Colonic mucosa (tissue), 4 donors: ENCODE measurements around the gene NR3C1. TPM values are rescaled to one million over a fixed set of nuclear protein-coding genes. Genes with fewer than 3 reads are reported as not detected.

Experiments used
- DNase-seq: peaks from one replicate; pipeline ENCODE4 v3.0.0-alpha.2; 2020
- H3K27ac ChIP-seq: fragments of 200-600 bp; one replicate; pipeline ENCODE4 v1.8.0; 2021
- H3K27me3 ChIP-seq: fragments of 200-600 bp; one replicate; pipeline ENCODE4 v1.8.0; 2021
- H3K36me3 ChIP-seq: fragments of 200-600 bp; one replicate; pipeline ENCODE4 v1.8.0; 2021
- H3K4me1 ChIP-seq: fragments of 200-600 bp; one replicate; pipeline ENCODE4 v1.8.0; 2021; ENCODE audit warnings: mild to moderate bottlenecking
- H3K4me3 ChIP-seq: fragments of 200-600 bp; one replicate; pipeline ENCODE4 v1.8.0; 2021
- H3K9ac ChIP-seq, 2 donors: one replicate each; pipeline ENCODE4 v1.7.0; 2013; ENCODE audit warnings: control low read depth in 2 of 2, low read depth in 2 of 2, low read length in 2 of 2
- H3K9me3 ChIP-seq: fragments of 200-600 bp; one replicate; pipeline ENCODE4 v1.8.0; 2021
- CTCF ChIP-seq: fragments of 200-600 bp; IDR thresholded peaks from one replicate; pipeline ENCODE4 v1.8.0; 2022; ENCODE audit warnings: antibody characterized with exemption, mild to moderate bottlenecking
- intact Hi-C: fragments of 100-400 bp; cut with DNase I; formaldehyde crosslinking; loops from one replicate; pipeline ENCODE4 v1.14.1; 2022
- total RNA-seq, 2 donors: library from RNA; stranded (reverse); fragmentation: NEBNext Ultra II Directional in 1 of 2; extraction: Animal tissue kit (Norgen Biotek cat#: 25700) in 1 of 2; gene quantifications; one replicate each; pipeline ENCODE4 v1.2.1, GENCODE V29; 2021
- donor health status: healthy.
- donor health status: DM: no; HTN: no; CAD: no.
- donor health status: DM: no; HTN: no; CAD: no.

The NR3C1 gene
- total RNA-seq, 2 donors from 2014 or later, result 13.0 to 23.5 TPM

GRCh38 chr5:143275512-143276363 lies 127.7 kb downstream of the NR3C1 start:
- no peaks in the 10 kb centered on the region for H3K4me1 ChIP-seq
- DNase-seq, result no peak
- no peaks in the 10 kb centered on the region for H3K36me3 ChIP-seq
- no peak for TF ChIP-seq CTCF
- no peak overlapping the region for H3K4me3 ChIP-seq
- H3K9me3 ChIP-seq, result no peaks in the 10 kb centered on the region
- H3K27ac ChIP-seq, result no peak overlapping the region
- no peaks in the 10 kb centered on the region for H3K27me3 ChIP-seq
- no peak overlapping the region for H3K9ac ChIP-seq
- intact Hi-C loops, result no loop called here

DNA sequence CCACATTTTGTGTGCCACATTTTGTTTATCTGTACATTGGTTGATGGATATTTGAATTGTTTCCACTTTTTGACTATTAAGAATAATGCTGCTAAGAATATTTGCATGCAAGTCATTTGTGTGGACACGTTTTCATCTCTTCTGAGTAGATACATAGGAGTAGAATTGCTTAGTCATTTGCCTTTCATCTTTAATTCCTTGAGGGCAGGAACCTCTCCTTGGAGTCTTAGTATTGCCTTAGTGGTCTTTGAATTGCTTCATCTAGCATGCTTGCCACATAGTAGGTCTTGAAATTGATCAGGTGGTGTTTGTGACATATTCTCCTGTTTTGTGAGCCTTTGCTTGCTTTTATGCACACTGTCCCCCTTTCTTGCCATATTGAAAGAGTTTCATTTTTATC lies 128.5 kb downstream of the NR3C1 start:
- no peak overlapping the region for H3K27ac ChIP-seq
- no peak for TF ChIP-seq CTCF

GRCh38 chr5:143271431-143271830 lies 132.1 kb downstream of the NR3C1 start:
- no peaks in the 10 kb centered on the region for H3K4me1 ChIP-seq
- no peak for DNase-seq
- no peaks in the 10 kb centered on the region for H3K27me3 ChIP-seq
- intact Hi-C loops, result no loop called here
- no peak for TF ChIP-seq CTCF
- H3K27ac ChIP-seq, result no peak overlapping the region
- no peak overlapping the region for H3K4me3 ChIP-seq
- no peaks in the 10 kb centered on the region for H3K9me3 ChIP-seq
- H3K9ac ChIP-seq, result no peak overlapping the region
- H3K36me3 ChIP-seq, result no peaks in the 10 kb centered on the region

More for the DNA sequence above, 128.5 kb downstream of the NR3C1 start:
- no peak for DNase-seq
- H3K9ac ChIP-seq, result no peak overlapping the region
- no peaks in the 10 kb centered on the region for H3K9me3 ChIP-seq
- H3K36me3 ChIP-seq, result no peaks in the 10 kb centered on the region
- no peak overlapping the region for H3K4me3 ChIP-seq
- no peaks in the 10 kb centered on the region for H3K4me1 ChIP-seq
- H3K27me3 ChIP-seq, result no peaks in the 10 kb centered on the region
- intact Hi-C loops, result no loop called here

DNA sequence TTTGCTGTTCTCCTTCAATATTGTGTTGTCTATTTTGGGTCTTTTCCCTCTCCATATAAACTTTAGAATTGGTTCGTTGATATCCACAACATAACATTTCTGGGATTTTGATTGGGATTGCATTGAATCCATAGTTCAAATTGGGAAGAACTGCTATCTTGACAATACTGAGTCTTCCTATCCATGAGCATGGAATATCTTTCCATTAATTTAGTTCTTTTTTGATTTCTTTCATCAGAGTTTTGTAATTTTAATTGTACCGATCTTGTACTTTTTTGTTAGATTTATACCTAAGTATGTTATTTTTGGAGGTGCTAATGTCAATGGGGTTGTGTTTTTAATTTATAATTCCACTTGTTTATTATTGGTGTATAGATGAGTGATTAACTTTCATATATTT lies 135.1 kb downstream of the NR3C1 start:
- H3K36me3 ChIP-seq, result no peaks in the 10 kb centered on the region
- H3K27ac ChIP-seq, result no peak overlapping the region
- intact Hi-C loops, result no loop called here
- no peaks in the 10 kb centered on the region for H3K4me1 ChIP-seq
- no peak for TF ChIP-seq CTCF
- H3K9ac ChIP-seq, result no peak overlapping the region
- H3K9me3 ChIP-seq, result no peaks in the 10 kb centered on the region
- no peak overlapping the region for H3K4me3 ChIP-seq
- no peak for DNase-seq
- H3K27me3 ChIP-seq, result no peaks in the 10 kb centered on the region

GRCh38 chr5:143267186-143267585 lies 136.3 kb downstream of the NR3C1 start:
- Histone ChIP-seq H3K9me3 (no peaks in the 10 kb centered on the region), H3K9ac (no peak overlapping the region), H3K27ac (no peak overlapping the region), H3K27me3 (no peaks in the 10 kb centered on the region), H3K36me3 (no peaks in the 10 kb centered on the region), H3K4me3 (no peak overlapping the region), H3K4me1 (no peaks in the 10 kb centered on the region)
- intact Hi-C loops, result no loop called here
- no peak for TF ChIP-seq CTCF
- DNase-seq, result no peak
